HG03064 (cell line): ENCODE results near the gene GNAS.

ENCODE experiments used
- ATAC-seq: cut with Tn5 transposase; IDR thresholded peaks from one replicate; pipeline ENCODE4 v1.9.1; 2021; ENCODE audit warnings: low read depth; ENCODE audit not compliant: unreplicated experiment

GNAS gene

DNA sequence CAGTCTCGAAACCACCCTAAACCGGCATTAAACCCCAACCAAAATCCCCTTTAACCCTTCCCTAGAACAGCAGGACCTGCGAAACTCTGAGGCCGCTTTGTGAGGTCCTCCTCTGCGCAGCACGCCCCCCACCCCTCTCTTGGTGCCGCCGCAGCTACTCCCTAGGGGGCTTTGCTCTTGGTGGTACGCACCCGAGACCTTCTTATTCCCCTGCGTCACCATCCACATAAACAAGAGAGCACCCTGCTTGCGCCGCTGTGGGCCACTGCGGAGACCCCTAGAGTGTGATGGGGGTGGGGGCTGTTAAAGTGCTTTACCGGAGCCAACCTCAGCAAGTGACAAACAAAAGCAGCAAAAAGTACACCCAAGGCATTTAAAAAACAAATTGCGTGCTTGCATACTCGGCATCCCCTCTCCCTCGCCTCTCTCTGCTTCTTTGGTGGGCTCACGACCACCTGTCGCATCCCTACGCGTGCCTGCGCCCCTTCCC lies 502 bp upstream of the GNAS start:
- no peak for ATAC-seq

DNA sequence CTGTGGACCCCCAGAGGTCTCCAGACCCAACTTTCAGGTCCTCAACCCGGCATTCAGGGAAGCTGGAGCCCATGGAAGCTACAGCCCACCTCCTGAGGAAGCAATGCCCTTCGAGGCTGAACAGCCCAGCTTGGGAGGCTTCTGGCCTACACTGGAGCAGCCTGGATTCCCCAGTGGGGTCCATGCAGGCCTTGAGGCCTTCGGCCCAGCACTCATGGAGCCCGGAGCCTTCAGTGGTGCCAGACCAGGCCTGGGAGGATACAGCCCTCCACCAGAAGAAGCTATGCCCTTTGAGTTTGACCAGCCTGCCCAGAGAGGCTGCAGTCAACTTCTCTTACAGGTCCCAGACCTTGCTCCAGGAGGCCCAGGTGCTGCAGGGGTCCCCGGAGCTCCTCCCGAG lies 950 bp downstream of the GNAS start:
- ATAC-seq = no peak

DNA sequence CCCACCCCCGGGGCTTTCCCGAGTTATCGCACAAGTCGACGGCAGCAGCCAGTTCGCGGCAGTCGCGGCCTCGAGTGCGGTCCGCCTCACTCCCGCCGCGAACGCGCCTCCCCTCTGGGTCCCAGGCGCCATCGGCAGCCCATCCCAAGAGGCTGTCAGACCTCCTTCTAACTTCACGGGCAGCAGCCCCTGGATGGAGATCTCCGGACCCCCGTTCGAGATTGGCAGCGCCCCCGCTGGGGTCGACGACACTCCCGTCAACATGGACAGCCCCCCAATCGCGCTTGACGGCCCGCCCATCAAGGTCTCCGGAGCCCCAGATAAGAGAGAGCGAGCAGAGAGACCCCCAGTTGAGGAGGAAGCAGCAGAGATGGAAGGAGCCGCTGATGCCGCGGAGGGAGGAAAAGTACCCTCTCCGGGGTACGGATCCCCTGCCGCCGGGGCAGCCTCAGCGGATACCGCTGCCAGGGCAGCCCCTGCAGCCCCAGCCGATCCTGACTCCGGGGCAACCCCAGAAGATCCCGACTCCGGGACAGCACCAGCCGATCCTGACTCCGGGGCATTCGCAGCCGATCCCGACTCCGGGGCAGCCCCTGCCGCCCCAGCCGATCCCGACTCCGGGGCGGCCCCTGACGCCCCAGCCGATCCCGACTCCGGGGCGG lies 1.6 kb downstream of the GNAS start:
- ATAC-seq = no peak

DNA sequence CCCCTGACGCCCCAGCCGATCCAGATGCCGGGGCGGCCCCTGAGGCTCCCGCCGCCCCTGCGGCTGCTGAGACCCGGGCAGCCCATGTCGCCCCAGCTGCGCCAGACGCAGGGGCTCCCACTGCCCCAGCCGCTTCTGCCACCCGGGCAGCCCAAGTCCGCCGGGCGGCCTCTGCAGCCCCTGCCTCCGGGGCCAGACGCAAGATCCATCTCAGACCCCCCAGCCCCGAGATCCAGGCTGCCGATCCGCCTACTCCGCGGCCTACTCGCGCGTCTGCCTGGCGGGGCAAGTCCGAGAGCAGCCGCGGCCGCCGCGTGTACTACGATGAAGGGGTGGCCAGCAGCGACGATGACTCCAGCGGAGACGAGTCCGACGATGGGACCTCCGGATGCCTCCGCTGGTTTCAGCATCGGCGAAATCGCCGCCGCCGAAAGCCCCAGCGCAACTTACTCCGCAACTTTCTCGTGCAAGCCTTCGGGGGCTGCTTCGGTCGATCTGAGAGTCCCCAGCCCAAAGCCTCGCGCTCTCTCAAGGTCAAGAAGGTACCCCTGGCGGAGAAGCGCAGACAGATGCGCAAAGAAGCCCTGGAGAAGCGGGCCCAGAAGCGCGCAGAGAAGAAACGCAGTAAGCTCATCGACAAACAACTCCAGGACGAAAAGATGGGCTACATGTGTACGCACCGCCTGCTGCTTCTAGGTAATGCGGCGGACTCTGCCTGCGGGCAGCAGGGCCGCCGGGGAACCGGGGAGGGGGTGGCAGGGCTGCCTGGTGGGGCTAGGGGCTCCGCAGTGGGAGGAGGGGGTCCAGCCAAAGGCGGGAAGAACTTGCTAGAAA lies 2.3 kb downstream of the GNAS start:
- ATAC-seq = no peak

DNA sequence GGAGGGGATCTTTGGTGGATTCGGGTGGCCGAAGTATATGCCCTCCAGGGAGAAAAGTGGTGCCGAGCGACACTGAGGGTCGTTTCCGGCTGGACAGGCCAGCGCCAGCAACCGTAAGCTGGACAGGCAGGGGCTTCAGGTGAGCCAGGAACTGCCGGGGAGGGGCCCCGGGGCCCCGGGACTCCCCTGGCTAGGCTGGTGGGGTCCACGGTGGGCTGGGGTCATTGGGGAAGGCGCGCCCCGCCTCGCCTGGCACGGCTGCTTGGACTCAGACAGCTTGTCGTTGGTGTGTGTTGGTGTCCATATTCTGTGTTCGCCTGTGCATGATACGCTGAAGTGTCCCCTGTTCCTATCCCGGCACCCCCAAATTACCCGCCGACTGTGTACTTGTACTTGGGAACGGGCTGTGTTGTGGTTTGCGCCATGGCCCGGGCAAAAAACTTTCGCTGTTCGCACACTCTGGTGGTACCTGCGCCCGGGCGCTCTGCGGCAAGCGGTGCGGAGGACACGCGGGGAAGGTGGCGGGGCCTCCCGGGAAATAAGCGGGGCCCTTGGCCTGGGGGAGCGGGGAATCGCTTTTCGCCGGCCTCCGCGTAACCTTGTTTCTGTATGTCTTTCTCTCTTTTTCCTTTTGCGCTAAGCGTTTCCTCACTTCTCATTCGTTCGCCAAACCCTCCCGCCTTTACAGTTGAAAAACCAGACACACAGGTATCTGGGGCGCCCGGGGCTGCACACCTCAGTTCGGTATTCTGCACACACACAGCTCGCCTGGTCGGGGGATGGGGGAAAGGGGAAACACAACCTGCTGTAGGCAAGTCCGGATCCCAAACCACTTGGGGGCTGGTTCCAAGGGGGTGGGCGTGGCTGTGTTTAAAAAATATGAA lies 3.2 kb downstream of the GNAS start:
- ATAC-seq = no peak

DNA sequence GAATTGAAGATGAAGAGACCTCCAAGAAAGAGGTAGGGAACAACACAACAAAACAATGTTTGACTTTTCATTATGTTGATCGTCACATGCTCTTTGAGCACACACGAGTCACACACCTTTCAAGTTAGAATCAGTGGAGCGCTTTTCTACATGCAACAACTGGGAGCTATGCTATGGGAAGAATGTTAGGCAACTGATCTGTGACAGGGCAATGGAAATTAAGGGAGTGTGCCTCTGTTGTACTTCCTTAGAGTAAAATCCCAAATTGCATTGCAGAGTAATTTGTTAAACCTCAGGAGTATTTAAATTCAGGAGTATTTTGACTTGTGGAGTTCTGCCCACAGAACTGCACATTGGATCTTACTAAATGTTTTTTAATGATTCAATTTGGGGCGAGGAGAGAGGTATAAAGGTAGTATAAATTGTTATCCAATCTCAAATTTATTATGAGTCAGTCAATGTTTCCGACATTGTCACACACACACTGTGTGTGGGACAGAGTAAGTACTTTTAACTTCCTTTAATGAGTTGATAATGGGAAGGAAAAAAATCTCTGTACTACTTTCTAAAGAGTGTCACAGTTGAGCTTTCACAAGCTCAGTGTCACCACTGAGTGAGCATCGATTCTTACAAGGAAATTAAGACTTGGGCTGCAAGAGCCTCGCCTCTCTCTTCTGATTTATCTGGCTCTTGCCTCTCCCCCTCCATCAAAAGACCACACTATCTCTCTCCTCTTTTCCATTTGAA lies 10.7 kb downstream of the GNAS start:
- no peak for ATAC-seq

DNA sequence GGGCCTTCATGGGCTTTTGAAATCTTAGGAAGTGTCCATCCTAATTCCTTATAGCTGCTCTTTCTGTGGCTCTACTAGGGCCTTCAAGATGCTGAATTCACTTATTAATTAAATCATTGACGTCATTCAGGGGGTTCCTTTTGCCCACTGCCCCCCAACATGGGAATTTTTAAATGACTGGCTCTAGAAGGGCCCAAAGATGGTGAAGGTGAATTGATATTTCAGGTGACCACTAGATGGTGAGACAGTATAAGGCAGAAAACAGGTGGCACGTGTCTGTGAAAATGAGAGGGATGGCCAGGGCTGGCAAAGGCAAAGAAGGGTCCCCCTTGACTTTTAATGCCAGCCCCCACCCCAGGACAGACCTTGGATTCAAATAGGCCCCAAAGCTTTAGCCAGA lies 11.8 kb downstream of the GNAS start:
- no peak for ATAC-seq

DNA sequence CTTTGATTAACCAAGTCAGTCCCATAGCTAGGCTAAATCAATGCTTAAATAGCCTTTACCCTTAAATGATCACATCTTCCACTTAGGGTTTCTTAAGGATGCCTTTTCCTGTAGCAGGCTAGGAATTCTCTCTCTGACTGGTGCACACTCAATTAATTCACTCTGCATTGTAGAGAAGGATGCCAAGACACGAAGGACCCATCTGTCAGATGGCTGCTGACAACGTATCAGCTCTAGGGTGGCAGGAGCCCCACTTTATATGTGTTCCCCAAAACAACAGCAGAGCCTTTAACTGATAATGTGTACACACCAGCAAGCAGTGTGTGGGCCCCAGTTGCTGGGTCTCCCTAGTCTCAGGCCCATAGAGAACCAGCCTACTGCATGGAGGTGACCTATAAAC lies 13.3 kb downstream of the GNAS start:
- ATAC-seq = no peak

DNA sequence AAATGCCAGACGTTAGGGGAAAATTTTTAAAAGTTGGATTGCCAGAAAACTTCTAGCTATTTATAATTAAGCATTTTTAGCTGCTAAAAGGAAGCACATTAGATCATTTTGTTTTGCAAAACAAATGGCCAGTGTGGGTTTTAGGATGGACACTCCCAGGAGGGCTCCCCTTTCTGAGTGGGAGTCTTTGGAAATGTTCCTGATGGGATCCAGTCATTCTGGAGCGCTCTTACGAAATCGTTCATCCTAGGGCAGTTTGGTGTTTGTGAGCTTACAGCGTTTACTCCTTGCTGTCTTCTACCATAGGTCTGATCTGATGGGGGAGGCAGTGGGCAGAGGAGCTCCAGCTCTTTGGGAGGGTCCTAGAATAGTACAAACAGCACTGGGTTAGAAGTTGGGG lies 14.7 kb downstream of the GNAS start:
- no peak for ATAC-seq

DNA sequence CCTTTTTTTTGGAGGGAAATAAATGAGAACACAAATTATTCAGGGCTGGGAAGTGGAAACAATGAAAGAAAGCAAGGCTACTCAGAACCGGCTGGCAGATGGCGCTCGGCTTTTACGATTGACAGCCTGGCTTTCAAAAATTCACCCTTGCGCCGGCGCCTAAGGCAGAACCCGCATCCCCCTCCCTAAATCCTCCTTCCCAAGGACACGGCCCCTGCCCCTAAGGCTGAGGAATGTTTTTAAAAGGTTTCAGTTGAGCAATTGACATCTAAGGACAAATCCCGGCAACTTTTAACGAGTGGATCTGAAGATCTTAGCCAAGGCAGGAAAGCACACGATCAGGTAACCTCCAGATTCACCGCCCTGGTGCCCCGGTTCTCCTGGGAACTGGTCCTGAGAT lies 16.3 kb downstream of the GNAS start:
- no peak for ATAC-seq

DNA sequence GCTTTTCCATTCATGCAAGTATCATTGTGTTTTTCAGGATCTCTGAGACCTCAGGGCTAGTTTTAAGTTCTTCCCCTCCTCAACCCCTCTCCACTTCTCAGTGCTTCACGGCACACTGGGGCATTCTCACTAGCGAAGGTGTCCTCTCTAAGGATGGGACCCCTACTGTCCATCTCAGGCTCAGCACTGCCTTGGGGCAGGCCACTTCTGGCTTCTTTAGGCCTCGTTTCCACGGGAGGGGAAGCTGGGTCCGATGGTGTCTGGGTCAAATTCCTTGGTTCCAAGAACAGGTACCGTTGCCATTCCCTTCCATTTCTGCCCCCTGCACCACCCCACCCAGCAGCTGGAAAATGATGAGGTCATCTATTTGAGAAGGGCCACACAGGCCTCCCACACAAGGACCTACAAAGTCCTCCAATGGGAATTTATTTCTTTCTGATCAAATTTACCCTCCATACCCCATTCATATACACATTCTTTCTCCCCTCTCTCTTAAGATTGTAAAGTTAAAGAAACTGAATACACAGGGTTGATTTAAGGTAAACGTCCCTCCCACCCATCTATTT lies 17.2 kb downstream of the GNAS start:
- no peak for ATAC-seq

DNA sequence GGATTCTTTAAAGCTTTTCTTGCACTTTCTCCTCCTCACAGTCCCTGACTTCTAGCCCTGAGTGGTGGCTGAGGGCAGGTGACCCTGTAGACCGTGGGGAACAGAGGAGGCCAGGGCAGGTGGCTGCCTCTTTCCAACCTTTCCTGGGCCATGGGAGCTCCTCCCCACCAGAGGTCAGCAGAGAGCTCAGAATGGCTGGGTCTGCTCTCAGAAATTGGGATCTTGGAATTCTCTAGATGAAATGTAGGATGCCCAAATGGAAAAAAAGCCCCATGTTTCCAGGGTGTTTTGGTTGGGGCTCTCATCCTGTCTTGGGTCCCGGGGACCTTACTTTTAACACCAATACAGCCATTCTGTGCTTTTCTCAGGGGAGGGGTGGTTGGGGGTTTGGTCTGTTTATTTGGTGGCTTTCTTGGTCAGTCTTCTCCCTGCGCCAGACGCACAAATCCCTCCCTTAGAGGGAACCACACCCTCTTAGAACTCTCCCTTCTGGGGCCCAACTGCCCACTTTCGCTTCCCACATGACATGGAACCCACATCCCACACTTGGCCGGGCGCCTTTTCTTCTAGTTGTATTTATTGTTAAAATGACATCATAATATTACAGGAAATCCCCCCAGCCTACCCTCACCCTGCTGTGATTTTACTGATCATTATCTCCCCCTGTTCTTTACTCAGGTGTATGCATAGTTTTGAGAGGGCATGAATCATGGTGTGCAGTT lies 17.9 kb downstream of the GNAS start:
- no peak for ATAC-seq

DNA sequence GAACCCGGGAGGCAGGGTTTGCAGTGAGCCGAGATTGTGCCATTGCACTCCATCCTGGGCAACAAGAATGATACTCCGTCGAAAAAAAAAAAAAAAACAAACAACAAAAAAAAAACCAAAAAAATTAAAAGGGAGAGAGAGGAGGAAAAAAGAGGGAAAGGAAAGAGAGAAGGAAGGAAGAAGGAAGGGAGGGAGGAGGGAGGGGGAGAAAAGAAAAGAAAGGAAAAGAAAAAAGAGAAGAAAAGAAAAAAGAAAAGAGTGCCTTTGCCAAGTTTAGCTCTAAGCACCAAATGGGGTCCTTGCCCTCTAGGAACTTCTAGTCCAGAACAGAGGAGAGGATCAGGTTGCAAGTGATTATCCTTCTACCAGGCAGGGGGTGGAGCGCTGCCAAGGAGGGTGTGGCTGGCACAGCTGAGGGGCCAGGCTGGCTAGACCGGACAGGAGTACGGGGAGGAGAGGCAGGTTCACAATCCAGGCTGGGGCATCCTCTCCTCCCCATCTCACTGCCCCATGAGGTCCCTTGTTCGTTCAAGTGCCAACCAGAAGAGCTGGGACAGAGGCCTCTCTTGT lies 19.1 kb downstream of the GNAS start:
- no peak for ATAC-seq

DNA sequence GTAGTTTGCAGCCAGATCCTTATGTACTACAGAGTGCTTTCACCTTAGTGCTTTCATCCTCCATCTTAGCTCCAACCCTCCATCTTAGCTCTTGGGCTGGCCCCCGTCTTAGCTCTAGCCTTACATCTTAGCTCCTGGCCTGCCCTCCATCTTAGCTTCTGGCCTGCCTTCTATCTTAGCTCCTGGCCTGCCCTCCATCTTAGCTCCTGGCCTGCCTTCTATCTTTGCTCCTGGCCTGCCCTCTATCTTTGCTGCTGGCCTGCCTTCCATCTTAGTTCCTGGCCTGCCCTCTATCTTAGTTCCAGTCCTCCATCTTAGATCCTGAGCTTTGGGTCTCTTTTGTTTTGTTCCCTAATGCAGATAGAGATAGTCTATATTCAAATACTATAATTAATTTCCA lies 22.0 kb downstream of the GNAS start:
- no peak for ATAC-seq

DNA sequence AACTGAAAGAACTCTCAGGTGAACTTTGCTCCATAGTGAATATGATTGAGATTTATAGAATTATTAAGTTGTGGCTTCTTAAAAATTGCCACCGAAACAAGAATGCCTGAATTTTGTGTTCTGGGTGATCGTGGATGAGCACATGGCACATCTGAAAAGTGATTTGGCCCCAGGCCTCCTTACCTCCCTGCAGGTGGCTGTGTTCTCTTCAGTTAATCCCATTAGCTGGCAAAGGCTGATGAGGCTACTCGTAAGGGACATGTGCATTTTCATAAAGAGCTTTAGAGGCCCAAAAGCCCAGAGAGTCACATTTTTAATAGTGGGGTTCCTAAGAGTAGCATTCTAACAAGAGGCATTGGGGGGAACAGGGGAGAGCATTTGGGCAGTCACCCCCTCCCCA lies 22.6 kb downstream of the GNAS start:
- ATAC-seq = no peak

DNA sequence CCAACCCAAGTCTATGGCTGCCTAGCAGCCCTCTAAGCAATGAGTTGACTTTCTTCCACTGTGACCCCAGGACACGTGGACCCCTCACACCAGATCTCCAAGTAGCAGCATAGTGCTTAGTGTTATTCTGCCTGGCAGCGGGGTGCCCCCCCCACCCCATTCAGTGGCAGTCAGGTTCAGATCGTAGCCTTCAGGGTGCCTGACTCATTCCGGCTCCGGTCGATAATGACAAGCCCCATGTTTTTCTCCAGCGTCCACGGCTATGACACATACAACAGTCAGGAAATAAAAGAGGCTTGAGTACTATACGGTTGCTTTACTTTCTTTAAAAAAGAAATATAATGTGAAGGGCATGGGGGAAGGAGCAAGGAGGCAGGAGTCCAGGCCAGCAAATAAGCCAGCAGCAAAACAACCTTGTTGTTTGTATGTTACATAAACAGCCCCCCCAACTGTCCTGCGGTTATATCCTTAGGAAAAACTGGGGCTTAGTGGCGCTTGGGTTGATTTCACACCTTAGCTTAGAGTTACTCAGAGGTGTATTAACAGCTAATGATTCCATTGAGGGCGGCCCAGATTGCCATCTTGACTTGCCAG lies 23.1 kb downstream of the GNAS start:
- ATAC-seq = no peak

DNA sequence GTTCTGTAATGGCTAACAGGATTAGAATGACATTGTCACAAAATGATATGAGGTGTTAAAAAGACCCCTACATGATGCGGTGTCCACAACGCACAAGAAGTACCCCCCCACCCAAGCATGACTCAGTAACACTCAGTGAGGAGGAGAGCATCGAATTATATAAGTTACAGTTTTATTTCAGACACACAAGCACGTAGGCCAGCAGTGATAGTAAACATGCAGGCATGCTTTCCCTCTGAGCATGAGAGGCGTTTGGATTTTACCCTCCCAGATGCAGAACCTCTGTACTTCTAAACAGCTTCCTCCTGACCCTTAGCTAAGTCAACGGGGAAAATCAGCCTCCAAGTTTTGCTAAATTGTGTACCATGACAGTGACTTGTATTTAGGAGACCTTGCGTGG lies 23.9 kb downstream of the GNAS start:
- ATAC-seq = no peak

DNA sequence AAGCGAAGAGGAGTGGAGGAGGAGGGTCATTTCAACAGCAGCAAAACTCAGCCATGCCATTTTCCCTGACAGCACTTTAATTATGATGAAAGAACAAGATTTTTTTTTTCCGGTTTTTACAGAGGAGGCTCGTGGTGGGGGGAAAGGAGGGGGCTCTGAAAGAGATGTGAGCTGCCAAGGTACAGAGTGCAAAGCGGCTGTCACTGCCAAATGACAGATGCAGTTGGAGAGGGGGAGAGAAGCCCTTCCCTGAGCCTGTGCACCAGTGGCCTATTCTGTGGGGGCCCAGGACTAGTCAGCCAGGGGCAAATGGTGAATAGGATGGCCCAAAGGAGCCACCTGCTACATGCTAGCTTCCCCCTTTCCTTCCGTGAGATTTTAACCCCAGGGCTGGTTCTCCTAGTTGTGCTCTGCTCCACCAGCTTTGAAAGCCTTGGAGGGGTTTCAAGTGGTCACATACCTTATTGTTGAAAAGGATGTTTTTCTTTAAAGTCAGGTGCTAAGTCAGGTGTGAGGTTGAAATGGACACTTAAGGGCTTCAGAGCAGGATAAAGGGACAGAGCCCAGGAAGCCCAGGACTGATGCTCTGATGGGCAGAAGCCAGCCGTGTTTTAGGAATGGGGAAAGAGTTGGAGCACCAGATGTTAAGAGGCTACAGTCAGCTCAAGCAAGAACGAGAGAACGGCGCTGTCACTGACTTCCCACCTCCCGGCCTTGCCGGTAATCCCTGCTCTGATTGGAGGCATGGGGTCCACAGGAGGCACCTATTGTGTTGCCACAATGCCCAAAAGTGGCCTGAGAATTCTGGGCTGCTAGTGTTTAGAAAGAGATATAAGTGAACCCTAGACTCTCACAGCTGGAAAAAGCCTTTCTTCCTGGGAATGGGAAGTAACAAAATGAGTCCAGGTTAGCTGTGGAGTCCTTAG lies 24.8 kb downstream of the GNAS start:
- no peak for ATAC-seq
